ENCODE measurements around the gene TCF21.
"Not testable (repeated sequence)": the region's sequence is repeated elsewhere in the genome, so short reads cannot be mapped to it uniquely, and the experiment has no call there.

Gene TCF21

DNA sequence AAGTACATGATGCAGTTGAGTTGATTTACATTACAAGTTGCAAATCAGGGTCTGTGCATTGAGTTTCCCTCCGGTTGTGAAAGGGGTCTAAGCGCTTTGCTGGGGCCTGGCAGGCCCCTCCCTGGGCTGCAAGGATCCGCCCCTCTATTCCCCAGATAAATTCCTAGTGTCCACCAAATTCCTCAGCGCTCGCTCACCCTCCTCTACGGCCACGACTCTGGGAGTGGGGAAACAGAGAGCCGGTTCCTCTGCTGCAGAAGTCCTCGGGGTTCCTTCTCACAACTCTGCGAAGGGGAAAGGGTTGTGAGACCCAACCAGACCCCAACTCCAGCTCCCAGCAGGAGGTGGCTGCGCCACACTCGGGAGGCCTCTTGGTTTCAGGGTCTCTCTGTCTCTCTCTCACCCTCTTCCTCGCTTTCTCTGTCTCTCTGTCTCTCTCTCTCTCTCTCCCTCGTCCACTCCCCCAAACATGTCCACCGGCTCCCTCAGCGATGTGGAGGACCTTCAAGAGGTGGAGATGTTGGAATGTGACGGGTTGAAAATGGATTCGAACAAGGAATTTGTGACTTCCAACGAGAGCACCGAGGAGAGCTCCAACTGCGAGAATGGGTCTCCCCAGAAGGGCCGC, at the start of gene TCF21:
TSS of gene TCF21 (plus strand) at position 185 of the 628 bp plus-strand sequence. CDS start at position 470, 285 bp downstream.
- DNase-seq (ENCODE audit: low read depth, low spot score): peak; percentile 66

DNA sequence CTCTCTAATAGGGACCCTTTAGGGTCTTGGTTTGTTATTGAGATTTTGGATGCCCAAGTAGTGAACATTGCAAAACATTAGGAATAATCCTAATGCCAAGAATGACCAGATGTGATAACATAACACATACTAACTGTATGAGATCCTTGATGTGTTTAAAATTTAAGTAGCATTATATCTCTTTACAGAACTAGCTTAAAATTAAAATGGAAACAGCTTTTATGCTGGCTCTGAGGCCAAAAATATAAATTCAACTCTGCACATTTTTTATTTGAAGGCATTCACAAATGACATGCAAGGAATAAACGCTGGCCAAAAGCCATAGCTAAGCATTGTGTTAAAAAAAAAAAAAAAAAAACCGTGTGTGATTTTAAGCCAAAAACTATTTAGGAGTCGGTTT, 47.7 kb upstream of the TCF21 start:
- no peak for DNase-seq (ENCODE audit: low read depth, low spot score)

DNA sequence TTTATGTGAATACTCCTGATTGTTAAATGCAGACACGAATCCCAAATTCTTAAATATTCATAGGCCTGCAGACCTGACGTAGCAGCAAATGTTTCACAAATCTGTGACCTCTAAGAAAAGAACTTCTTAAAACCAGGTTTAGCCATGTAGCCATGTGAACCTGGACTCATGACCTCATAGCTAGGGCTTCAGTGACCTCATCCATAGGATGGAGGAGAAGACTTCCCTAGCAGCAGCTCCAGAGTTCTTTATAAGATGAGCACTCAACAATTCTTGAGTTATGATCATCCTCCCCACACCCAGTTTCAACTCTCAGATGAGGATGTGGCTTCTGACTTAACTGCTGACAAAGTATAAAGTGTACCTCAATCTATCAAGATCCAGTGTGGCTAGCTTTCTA, 45.8 kb upstream of the TCF21 start:
- no peak for DNase-seq (ENCODE audit: low read depth, low spot score)

DNA sequence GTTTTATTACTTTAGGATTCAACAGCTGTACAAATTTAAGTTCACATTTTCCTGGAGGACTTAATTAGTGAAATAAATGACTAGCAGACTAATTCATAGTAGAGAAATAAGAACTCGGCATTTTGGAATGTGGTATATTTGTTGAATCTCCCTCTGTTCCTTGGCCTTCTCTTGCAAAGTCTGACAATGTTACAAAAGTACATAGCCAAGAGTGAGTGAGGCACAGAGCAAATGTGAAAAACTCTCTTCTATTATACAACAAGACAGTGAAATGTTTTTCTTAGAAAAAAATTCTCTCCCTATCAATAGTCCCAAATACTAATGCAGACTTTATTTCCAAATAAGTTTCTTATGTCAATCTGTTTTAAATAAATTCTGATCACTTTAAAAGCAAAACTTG, 44.2 kb upstream of the TCF21 start:
- DNase-seq (ENCODE audit: low read depth, low spot score): no peak

DNA sequence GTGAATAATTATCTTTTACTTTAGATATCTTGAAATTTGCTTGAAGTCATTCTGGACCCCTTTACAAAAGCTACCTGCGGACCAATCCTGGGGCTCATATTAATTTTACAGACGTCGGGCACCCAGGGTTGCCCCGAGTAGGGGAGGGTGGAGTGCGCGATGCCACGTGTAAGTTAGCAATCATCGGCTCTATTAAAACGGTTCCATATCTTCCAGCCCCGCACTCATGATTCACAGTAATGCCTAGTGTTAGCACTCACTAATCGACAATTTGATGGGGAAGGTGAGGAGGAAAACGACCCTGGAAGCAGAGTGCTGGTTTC, 34.9 kb upstream of the TCF21 start:
- DNase-seq (ENCODE audit: low read depth, low spot score): no peak

DNA sequence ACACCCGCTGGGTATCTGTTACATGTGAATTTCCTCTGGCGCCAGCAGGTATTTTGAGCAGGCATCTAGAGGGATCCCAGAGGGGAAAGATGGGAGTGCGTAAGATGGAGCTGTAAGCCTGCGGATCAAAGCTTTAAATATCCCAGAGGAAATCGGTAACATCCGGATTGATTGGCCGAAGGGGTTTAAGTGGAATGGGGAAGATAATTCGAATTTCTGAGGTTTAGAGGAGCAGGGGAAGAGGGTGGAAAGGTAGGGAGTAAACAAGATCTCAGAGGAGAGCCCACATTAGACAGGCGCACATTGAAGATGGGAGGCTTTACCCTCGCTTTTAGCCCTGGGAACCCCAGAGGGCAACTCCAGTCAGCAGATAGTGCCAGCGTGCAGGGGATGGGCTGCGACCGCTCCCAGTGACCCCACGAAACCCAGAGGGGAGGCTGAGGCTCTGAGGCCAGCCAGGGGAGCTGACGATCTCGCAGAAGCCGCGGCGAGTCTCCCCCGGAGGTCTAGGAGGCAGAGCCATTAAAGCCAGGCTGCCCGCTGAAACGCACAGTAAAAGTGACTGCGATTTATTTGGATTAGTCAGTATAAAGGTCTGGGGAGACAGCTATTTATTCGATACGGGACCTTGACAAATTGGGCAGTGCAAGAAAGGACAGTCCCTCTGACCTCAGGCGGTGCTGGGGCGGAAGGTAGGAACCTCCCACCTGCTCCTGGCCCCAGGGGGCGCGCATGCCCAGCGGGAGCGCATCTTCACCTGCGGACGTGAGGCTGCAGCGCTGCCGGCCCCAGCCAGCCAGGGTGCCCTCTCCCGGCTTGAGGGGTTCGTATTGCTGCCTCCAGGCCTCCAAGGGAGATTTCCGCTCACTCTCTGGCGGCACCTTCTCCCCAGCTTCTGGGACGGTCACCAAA, 34.3 kb upstream of the TCF21 start:
- peak; percentile 34 for DNase-seq (ENCODE audit: low read depth, low spot score)

DNA sequence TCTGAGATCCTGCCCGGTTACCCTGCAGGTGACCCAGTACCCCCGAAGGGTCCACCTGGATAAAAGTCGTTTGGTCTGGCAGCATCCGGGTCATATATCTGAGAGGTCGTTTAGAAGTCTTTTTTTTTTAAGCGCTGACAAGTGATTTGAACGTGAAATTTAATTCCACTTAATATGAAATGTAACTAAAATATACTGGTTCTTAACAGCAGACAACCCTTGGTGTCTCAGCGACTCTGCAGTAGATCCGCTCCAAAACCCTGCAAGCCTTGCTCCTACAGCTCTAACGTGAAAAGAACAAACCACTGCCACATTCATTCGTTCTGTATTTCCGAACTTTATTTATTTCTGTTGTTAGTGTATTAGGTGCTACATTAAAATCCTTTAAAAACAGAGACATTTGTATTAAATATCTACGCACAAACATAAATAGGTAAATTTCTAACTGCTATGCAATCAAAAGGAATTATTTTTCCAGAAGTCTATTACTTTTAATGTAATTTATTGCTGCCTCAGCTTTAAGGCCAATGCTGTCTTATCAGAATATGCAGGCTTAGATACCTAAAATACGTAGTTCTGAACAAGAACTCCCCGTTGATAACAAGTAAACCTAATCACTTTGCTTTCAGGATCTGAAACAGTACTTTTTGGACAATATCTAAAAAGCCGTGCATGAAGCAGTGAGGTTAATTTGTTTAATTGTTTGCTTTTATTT, 33.5 kb upstream of the TCF21 start:
- peak; percentile 19 for DNase-seq (ENCODE audit: low read depth, low spot score)

DNA sequence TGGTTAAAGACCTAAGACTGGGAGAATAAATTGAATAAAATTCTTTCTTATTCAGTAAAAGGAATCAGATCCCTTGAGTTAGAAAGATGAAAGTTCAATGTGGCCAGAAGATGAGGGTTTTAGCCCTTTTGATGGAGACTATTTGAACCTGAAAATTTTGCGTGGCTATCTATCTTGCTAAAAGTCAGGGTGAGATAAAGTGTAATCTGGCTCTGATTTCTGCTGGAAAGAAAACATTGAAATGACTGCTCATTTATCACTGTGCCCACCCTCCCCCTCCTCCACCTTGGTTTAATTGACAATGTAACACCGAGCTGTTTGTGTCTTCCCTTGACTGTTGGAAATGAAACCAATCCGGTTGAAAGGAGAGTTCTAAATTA, 32.9 kb upstream of the TCF21 start:
- peak; percentile 1 for DNase-seq (ENCODE audit: low read depth, low spot score)

DNA sequence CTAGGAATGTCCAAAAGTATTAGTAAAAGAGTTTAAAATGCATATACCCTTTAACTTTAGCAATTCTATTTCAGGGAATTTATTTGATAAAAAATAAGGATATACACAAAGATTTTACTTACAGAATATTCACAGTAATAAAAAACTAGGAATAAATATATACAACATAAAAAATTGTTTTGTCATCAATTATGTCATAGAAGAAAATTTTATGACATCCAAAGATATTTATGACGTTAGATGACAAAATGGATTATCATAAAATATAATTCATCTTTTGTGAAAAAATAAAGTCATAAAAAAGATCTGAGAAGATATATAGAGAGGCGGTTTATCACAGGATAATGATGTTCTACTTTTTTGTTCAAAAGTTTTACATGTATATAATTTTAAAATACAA, 32.0 kb upstream of the TCF21 start:
- DNase-seq (ENCODE audit: low read depth, low spot score): no peak

DNA sequence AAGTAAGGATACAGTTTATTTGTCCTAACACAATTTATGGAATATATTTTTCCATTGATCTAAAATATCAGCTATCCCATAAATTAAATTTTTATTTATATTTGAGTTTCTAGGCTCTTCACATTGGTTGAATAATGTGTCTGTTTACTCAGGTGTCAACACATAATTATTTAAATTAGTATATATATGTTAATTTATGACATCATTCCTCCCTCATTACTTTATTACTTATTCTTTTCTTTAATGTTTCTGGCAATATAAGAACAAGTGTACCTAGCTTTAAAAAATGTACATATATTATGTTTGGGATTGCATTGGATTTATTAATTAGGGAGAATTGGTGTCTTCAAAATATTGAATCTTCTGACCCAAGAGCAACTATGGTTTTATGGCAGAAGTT, 31.2 kb upstream of the TCF21 start:
- no peak for DNase-seq (ENCODE audit: low read depth, low spot score)

DNA sequence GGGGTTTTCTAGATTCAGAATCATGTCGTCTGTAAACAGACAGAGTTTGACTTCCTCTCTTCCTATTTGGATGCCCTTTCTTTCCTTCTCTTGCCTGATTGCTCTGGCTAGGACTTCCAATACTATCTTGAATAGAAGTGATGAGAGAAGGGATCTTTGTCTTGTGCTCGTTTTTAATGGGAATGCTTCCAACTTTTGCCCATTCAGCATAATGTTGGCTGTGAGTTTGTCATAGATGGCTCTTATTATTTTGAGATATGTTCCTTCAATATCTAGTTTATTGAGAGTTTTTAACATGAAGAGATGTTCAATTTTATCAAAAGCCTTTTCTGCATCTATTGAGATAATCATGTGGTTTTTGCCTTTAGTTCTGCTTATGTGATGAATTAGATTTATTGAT, 27.6 kb upstream of the TCF21 start:
- DNase-seq (ENCODE audit: low read depth, low spot score): not testable (repeated sequence)

DNA sequence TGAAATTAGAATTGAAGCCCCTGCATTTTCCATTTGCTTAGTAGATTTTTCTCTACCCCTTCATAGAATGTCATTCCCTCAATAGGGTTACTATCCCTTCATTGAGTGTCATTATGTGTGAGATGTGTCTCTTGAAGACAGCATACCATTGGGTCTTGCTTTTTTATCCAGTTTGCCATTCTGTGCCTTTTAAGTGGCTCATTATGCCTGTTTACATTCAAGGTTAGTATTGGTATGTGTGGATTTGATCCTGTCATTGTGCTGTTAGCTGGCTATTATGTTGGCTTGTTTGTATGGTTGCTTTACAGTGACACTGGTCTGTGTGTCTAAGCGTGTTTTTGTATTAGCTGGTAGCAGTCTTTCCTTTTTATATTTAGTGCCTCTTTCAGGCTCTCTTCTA, 25.7 kb upstream of the TCF21 start:
- DNase-seq (ENCODE audit: low read depth, low spot score): no peak

DNA sequence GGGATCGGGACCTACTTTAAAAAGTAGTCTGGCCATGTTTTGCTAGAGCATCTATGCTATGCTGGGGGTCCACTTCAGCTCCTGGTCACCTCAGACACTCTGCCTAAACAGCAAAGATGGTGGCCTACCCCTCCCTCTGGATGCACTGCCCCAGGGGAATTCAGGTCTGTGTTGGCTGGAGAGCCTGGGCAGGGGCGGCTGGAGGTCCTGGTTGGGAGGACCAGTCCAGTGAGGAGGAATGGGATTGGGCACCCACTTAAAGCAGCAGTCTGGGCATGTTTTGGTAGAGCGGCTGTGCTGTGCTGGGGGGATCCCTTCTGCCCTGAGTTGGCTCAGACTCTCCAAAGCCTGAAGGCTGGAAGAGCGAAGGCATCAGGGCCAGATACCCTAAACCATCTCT, 23.2 kb upstream of the TCF21 start:
- DNase-seq (ENCODE audit: low read depth, low spot score): no peak

DNA sequence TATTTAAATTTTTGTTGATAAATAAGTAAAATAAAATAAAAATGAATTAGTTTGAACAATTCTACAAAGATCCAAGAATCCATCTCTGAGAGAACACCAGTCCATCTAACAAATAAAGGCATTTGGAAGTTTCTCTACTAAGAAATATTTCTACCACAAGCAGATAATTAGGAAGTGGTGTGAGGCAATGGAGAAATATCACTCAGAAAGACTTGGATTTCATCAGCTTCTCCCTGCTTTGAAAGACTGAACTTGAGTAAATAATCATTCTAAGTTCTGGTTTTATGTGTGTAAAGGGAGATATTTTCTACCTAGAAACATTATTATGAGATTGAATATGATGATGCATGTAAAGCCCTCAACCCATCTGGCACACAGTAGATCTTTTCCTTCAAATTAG, 17.8 kb upstream of the TCF21 start:
- DNase-seq (ENCODE audit: low read depth, low spot score): no peak

DNA sequence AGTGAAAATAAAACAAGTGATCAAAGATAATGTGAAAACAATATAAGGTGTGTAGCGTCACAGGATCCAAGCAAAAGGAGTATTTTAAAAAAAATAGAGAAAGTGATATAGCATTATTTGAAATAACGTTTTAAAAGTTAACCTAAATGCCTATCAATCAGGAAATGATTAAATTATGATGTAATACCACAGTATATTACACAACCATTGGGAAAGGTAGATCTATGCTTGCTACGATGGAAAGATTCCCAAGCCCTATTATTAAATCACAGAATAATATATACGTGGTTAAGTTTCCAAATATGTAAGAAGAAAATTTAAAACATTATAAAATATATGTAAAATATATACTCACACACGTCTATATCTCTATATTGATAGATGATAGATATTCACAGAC, 15.4 kb upstream of the TCF21 start:
- no peak for DNase-seq (ENCODE audit: low read depth, low spot score)

DNA sequence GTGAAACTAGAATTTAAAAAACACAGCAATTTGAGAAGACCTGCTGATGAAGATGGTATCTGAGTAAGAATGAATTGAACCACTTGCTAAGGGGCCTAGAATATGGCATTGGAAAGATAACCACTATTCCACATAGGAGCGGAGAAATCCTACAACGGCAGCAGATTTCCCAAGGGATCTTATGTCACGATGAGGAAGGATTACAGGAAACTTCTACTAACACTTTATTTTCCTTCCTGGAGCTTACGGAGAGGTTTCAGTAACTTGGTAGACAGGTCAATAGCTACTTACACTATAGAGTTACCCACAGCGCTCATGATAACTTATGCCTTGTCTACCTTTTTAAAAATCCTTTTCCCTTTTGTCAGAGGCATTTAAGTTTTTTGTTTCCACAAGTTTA, 11.8 kb upstream of the TCF21 start:
- DNase-seq (ENCODE audit: low read depth, low spot score): no peak

DNA sequence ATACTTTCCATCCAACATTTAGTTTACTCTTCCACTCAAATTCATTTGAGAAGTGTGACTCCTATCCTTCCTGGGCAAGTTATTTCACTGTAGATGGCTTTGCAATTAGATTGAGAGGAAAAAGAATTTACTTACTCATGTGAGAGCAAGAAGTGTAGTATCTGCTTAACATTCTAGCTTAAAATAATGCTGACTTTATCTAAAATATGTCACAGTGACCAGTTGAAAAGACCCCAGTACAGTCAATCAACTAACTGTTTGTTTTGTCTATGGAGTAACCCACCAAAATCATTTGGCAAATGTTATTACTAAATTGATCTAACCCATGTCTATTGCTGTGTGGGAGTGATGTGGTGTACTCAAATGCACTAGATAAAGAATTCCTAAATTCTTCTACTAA, 8.9 kb upstream of the TCF21 start:
- DNase-seq (ENCODE audit: low read depth, low spot score): no peak

DNA sequence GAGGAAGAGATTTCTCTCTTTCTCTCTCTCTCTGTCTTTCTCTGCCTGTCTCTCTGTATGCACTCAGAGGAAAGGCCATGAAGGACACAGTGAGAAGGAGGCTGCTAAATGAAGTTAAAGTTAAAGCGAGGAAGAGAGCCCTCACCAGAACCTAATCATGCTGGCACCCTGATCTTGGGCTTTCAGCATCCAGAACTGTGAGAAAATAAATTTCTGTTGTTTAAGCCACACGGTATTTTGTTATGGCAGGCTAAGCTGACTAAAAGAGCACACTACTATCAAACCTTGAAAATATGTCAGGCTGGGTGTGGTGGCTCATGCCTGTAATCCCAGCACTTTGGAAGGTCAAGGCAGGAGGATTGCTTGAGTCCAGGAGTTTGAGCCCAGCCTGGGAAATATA, 8.0 kb upstream of the TCF21 start:
- DNase-seq (ENCODE audit: low read depth, low spot score): no peak

DNA sequence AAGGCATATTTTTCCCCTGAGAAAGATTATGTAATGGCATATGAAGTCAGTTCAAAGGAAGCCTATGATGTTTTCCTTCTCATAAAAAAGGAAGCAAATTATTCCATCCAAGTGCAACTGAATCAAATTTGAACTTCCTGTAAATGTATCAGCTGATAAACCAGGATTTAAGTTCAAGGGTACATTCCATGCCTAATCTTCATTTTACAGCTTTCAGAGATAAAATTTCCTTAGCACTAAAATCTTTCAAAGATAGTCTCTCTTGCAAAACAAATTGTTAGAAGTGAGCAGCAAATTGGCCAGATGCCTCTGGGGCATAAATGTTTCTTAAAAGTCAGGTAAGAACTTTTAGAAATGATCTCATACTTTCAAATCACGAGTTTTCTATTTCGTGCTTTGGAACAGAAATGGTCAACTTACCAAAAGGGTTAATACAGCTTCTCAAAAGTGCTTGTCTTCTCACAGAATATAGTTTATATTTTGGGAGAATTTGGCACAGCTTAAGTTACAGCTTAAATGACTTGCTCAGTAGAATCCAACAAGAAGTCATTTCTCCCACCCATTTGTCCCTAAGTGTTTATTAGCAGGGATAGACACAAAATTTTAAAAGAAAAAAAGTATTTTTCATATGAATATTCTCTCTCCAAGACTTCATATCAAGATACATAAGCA, 2.7 kb upstream of the TCF21 start:
- no peak for DNase-seq (ENCODE audit: low read depth, low spot score)

DNA sequence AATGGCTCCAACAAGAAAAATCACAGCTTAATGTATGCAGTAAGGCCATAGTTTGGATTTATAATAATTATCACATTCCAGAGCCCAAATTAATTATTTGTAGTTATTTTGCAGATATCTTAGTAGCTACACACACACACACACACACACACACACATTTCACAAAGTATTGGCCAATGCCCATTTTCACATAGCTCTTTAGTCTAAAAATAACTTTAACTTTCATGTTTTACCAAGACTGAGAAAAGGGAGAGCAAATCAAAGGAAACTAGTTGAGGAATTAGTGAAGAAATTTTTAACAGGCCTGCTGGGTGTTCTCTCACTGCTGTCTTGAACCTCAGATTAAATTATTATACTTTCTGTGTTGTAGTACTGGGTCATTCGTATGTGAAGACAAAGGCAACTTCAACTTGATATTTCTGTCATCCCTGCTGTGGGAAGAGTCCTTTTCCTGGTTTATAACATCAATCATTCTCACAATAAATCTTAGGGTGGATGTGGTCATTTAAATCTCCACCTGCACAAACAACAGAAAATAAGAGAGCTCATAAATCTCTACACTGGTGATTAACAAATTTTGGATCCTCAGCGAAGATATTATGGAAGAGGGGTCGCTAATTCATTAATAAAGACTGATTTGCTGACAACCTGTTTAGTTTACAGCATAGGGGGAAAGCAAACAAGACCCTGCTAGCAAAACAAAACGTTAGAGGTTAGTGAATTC, 1.6 kb upstream of the TCF21 start:
- no peak for DNase-seq (ENCODE audit: low read depth, low spot score)

DNA sequence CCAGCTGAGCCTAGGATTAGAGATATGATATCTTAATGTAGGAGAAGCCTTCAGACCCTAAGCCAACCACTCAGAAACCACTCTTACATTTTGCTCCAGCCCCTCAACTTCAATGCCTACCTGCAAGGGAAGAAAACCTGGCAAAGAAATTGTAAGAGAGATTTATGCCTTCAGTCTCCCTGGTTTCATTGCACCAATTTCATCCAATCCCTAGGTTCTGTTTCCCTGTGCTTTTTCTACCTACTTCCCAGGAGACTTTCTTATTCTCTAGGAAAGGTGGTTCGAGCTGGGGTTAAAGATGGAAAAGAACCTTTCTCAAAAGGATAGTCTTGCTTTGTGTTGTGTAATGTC, 1.1 kb upstream of the TCF21 start:
- no peak for DNase-seq (ENCODE audit: low read depth, low spot score)

All from astrocyte of the hippocampus (primary cell).